ENCODE results near the gene CORO6. TPM values are rescaled to one million over a fixed set of nuclear protein-coding genes. Genes with fewer than 3 reads are reported as not detected.

CORO6 gene
- total RNA-seq, 1 donor from 2014 or later, result 0.82 TPM

- DNase-seq (ENCODE audit: low spot score in 2 of 2) (peak; percentile 68 to 80), FAIRE-seq (no peak)
Observed at GRCh38 chr17:29592850-29593551, 29.7 kb downstream of the CORO6 start, which contains the start of gene ANKRD13B. Gene ANKRD13B, plus strand, starts transcription at chr17:29593132. Its CDS starts 490 bp downstream, at chr17:29593622.

DNA sequence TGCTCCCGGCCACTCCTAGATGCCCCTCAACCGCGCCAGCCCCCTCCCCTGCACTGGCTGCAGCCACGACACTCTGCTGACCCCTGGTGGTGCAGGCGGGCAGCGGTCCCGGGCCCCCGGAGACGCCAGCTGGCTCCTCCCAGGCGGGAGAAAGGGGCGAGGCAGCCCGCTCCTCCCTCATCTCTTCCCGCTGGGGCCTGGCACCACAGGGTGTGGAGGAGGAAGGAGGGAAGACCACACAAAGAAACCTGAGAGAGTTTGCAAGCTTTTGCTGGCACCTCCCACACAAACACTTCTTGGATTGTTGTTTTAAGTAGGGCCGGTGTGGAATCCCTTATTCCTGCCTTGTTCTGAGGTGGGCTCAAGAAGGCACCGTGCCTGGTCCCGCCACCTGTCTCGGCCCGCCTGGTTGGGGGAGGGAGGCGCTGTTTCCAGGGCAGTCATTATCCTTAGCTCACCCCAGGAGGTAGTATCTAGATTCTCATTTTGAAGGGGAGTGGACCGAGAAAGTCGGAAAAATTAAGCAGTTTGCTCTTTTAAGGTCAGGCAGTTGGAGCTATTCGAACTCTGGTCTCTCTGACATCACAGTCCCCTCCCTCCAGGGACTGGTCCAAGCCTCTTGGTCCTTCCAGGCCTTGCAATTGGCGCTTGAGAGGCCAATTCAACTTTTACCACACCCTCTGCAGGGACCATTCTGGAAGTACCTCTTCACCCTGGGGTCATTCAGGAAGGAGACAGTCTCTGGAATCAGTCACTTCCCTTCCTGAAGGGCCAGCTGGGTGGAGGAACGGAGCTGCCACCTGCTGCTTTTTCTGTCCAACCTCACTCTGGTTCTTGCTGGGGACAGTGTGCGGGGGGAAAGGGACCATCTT lies 30.7 kb downstream of the CORO6 start:
- FAIRE-seq, result no peak
- DNase-seq (ENCODE audit: low spot score in 2 of 2), result peak; percentile 89 to 91

DNA sequence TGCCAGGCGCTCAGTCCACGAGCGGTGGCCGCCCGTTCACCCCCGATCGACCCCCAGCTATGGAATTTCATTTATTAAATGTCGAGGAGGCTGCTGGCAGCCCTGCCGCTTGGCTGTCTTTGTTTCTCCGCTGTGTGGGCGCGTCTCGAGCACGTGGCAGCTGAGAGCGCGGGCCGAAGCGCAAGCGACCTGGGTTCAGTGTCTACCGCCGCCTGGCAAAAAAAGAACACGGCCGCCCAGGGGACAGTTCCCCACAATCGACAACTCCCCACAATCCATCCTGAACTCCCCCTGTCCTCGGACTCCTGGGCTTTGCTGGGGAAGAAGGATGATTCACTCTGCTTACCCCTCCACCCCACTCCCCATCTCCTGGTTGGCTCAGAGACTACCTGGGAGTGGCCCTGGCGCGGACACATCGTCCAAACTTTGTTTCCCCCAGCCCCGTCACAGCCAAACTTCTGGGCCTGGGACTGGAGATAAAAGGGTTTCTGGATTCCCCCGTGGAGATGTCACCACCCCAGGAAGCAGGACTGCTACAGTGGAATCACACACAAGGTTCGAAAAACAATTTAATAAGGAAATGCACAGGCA lies 31.5 kb downstream of the CORO6 start:
- DNase-seq (ENCODE audit: low spot score in 2 of 2), result peak in 1 of 2 donors; percentile 56
- FAIRE-seq, result no peak

- FAIRE-seq, result no peak
- DNase-seq (ENCODE audit: low spot score in 2 of 2), result no peak
Observed at GRCh38 chr17:29590411-29591145, 32.1 kb downstream of the CORO6 start.

GRCh38 chr17:29589524-29590410 lies 32.9 kb downstream of the CORO6 start, which contains the start of gene GIT1:
Gene GIT1, minus strand, starts transcription at chr17:29589648. Its CDS starts 270 bp downstream, at chr17:29589378.
- DNase-seq (ENCODE audit: low spot score in 2 of 2) (peak; percentile 97 to 98), FAIRE-seq (no peak)

DNA sequence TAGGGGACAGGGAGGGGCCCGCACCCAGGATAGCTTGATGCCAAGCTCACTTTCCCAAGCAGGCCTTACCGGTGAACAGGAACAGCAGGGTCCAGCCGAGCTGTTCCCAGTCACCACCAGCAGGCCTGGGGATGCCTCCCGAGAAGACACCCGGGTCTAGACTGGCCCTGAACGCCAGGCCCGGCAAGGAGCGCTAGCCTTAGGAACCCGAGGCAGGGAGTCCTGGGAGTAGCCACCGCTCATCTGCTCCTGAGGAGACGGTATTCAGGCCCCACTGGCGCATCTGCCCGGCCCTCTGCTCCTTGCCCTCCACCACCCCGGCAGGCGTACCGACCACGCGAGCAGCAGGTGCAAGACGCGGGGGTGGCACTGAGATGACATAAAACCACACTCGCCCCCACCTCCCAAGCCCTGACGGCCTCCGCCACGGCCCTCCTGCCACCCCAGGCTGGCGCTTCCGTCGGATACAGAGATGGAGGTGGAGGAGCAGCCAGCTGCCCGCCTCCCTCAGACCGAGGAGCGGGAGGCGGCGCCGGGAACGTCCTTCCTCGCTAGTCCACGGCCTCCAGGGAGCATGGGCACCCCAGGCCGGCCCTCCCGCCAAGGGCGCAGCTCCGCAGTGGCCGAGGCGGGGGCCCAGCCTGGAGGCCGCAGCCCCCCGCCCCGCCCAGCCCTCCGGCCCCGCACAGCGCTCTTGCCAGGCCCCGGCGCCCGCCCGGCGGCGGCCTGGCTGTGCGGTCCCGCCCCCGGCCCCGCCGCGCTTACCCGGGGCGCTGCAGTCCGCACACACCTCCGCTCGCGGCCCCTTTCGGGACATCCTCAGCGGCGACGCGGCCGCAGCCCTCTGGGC lies 33.9 kb downstream of the CORO6 start:
- FAIRE-seq, result no peak
- no peak for DNase-seq (ENCODE audit: low spot score in 2 of 2)

- DNase-seq (ENCODE audit: low spot score in 2 of 2) (no peak), FAIRE-seq (no peak)
Observed at GRCh38 chr17:29588017-29588561, 34.6 kb downstream of the CORO6 start.

DNA sequence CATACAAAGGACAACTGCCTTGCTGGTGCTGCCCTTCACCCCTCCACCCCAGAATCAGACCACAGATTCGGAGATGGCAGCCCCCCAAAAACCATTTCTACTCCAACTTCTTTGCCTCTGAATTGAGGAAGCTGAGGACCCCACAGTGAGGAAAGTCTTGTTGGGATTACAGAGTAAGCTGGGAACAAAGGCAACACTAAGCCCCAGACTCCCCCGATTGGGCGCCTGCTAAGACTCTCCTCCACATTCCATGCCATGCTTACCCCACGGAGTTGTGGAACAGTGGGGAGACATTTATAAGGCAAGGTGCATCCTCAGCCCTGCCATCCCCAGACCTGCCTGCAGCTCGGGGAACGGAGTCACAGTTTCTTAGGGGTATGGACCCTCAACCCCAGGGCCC lies 35.1 kb downstream of the CORO6 start:
- FAIRE-seq, result no peak
- DNase-seq (ENCODE audit: low spot score in 2 of 2), result no peak

- DNase-seq (ENCODE audit: low spot score in 2 of 2) (no peak), FAIRE-seq (no peak)
Observed at GRCh38 chr17:29586676-29587469, 35.8 kb downstream of the CORO6 start.

DNA sequence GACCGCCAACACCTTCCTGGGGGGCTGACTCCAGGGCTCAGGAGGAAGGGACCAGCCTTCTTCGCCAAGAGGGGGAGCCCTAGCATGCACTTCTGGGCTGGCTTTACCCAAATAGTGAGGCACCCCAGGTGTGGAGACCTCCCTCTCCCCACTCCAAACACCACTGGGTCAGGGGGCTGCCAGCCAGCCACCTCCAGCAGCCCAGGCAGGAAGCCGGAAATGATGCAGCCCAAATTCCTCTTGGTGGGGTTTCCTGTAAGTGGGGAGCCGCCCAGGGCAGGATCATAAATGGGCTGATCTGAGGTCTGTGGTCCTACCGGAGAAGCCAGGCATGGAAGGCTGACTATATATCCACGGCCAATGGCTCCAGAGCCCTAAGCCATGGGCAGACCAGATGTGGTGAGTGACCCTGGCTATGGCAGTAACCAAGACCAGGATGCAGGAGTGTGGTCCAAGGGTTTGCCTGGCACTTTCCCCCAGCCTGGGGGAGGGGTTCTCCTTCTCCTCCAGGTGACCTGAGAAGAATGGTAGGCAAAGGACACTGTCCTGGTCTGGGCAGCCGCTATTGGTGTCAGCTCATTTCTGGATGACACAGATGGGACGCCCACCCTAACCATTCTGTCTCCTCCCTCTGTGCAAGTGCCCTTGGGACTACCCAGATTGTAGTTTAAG lies 37.5 kb downstream of the CORO6 start:
- DNase-seq (ENCODE audit: low spot score in 2 of 2), result no peak
- FAIRE-seq, result no peak

- no peak for FAIRE-seq
- DNase-seq (ENCODE audit: low spot score in 2 of 2), result peak; percentile 58 to 69
Observed at GRCh38 chr17:29584452-29585079, 38.1 kb downstream of the CORO6 start.

GRCh38 chr17:29583324-29584248 lies 39.1 kb downstream of the CORO6 start:
- DNase-seq (ENCODE audit: low spot score in 2 of 2), result no peak
- no peak for FAIRE-seq

GRCh38 chr17:29582772-29583171 lies 39.9 kb downstream of the CORO6 start:
- FAIRE-seq (no peak), DNase-seq (ENCODE audit: low spot score in 2 of 2) (peak in 1 of 2 donors; percentile 74)

- DNase-seq (ENCODE audit: low spot score in 2 of 2), result no peak
- no peak for FAIRE-seq
Observed at GRCh38 chr17:29582254-29582765, 40.4 kb downstream of the CORO6 start.

All from frontal cortex (tissue), 4 donors.